Esophagus squamous epithelium (tissue), 5 donors: ENCODE results near the gene GAA. TPM values are rescaled to one million over a fixed set of nuclear protein-coding genes. Genes with fewer than 3 reads are reported as not detected.

ENCODE experiments used
- DNase-seq: peaks from one replicate; lab custom pipeline; 2025; lab: John Stamatoyannopoulos, UW
- H3K27ac ChIP-seq, 4 donors: fragments of 200-600 bp; sonication (generic); one replicate each; pipeline ENCODE4 v1.5.1; 2016 to 2019; ENCODE audit warnings: mild to moderate bottlenecking in 1 of 4
- H3K27me3 ChIP-seq, 4 donors: fragments of 200-600 bp; sonication (generic); 1 replicate in 3 of 4; 2 replicates in 1 of 4; pipeline versions ENCODE4 v1.5.1 to v1.6.0; 2017 to 2021; ENCODE audit warnings: antibody characterized with exemption in 1 of 4
- H3K36me3 ChIP-seq, 3 donors: fragments of 200-600 bp; sonication (generic); one replicate each; pipeline ENCODE4 v1.5.1; 2016 to 2019
- H3K4me1 ChIP-seq, 3 donors: fragments of 200-600 bp; sonication (generic); one replicate each; pipeline ENCODE4 v1.5.1; 2017 to 2019
- H3K4me3 ChIP-seq, 4 donors: fragments of 200-600 bp; sonication (generic); 1 replicate in 3 of 4; 2 replicates in 1 of 4; pipeline ENCODE4 v1.5.1; 2016 to 2019; ENCODE audit warnings: mild to moderate bottlenecking in 2 of 4, moderate library complexity in 1 of 4
- H3K9me3 ChIP-seq, 3 donors: fragments of 200-600 bp; sonication (generic); one replicate each; pipeline ENCODE4 v1.5.1; 2016 to 2019
- POLR2A ChIP-seq, 4 donors: fragments of 450-650 bp; IDR thresholded peaks; one replicate each; pipeline ENCODE4 v1.6.1; 2017; ENCODE audit warnings: antibody characterized with exemption in 4 of 4, mild to moderate bottlenecking in 4 of 4, moderate library complexity in 3 of 4
- WGBS, 2 donors: methylation state at CpG; one replicate each; pipeline ENCODE4 v1.1.5; 2018; 5-methylcytosine and 5-hydroxymethylcytosine counted together
- intact Hi-C: fragments of 100-400 bp; cut with DNase I; formaldehyde crosslinking; loops from one replicate; pipeline ENCODE4 v1.15.0; 2022
- total RNA-seq, 4 donors: library from RNA; depleted of rRNA; stranded (reverse); fragments of >200 nt; gene quantifications; one replicate each; pipeline ENCODE4 v1.1.0, GENCODE V29; 2016
- TF ChIP-seq, protein P1 (sequence below), 6 experiments: fragments of 450-650 bp in 4 of 6; fragments of 200-600 bp in 2 of 6; sonication (generic) in 2 of 6; IDR thresholded peaks; one replicate each; pipeline ENCODE4 v1.5.1; 2016 to 2019; ENCODE audit warnings: antibody characterized with exemption in 6 of 6, mild to moderate bottlenecking in 4 of 6, moderate library complexity in 4 of 6
- donor health status: DM: yes; HTN: yes; CAD: no.

Gene GAA
- total RNA-seq, 4 donors from 2014 or later: 14.3 to 50.4 (median 28.7) TPM

- H3K36me3 ChIP-seq: peaks cover 35 to 68% (median 40%) of the 10 kb centered on the region in 3 donors
- H3K4me3 ChIP-seq: no peak overlapping the region
- 45% methylated on average over 2 of the region's 6 CpGs; no CpG with 5 or more reads in 1 of the 2 donors for WGBS, 2 donors
- no peaks in the 10 kb centered on the region for H3K4me1 ChIP-seq
- intact Hi-C loops: no loop called here
- no peak for DNase-seq
- no peak overlapping the region for H3K27ac ChIP-seq
- no peaks in the 10 kb centered on the region for H3K9me3 ChIP-seq
- no peaks in the 10 kb centered on the region for H3K27me3 ChIP-seq
- TF ChIP-seq POLR2A (IDR thresholded peaks at IDR 0.05): no peak
- TF ChIP-seq, protein P1, sequence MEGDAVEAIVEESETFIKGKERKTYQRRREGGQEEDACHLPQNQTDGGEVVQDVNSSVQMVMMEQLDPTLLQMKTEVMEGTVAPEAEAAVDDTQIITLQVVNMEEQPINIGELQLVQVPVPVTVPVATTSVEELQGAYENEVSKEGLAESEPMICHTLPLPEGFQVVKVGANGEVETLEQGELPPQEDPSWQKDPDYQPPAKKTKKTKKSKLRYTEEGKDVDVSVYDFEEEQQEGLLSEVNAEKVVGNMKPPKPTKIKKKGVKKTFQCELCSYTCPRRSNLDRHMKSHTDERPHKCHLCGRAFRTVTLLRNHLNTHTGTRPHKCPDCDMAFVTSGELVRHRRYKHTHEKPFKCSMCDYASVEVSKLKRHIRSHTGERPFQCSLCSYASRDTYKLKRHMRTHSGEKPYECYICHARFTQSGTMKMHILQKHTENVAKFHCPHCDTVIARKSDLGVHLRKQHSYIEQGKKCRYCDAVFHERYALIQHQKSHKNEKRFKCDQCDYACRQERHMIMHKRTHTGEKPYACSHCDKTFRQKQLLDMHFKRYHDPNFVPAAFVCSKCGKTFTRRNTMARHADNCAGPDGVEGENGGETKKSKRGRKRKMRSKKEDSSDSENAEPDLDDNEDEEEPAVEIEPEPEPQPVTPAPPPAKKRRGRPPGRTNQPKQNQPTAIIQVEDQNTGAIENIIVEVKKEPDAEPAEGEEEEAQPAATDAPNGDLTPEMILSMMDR (IDR thresholded peaks at IDR 0.05): no peak
Measured at GRCh38 chr17:80133626-80133970, 32.2 kb downstream of the GAA start.

GRCh38 chr17:80137131-80137530, 35.8 kb downstream of the GAA start:
- Histone ChIP-seq H3K4me1 (no peaks in the 10 kb centered on the region), H3K9me3 (no peaks in the 10 kb centered on the region), H3K27ac (no peak overlapping the region), H3K27me3 (no peaks in the 10 kb centered on the region), H3K4me3 (no peak overlapping the region), H3K36me3 (peaks cover 53 to 100% (median 54%) of the 10 kb centered on the region in 3 donors)
- 88 to 95% methylated on average over 5 to 6 of the region's 9 CpGs for WGBS, 2 donors
- intact Hi-C loops: no loop called here
- no peak for DNase-seq
- TF ChIP-seq, protein P1 (IDR thresholded peaks at IDR 0.05): no peak
- TF ChIP-seq POLR2A (IDR thresholded peaks at IDR 0.05): no peak

- DNase-seq: no peak
- WGBS, 2 donors: 90 to 93% methylated on average over 18 of the region's 18 CpGs
Measured at GRCh38 chr17:80138856-80139426, 37.6 kb downstream of the GAA start.

GRCh38 chr17:80141463-80142165, 40.2 kb downstream of the GAA start:
- no peak for DNase-seq
- Histone ChIP-seq H3K36me3 (peaks cover 39 to 78% (median 47%) of the 10 kb centered on the region in 3 donors), H3K4me1 (peaks cover 12 to 24% (median 15%) of the 10 kb centered on the region in 3 donors), H3K27me3 (no peaks in the 10 kb centered on the region), H3K4me3 (no peak overlapping the region), H3K27ac (no peak overlapping the region), H3K9me3 (no peaks in the 10 kb centered on the region)
- intact Hi-C loops: no loop called here
- TF ChIP-seq, protein P1 (IDR thresholded peaks at IDR 0.05): no peak
- TF ChIP-seq POLR2A (IDR thresholded peaks at IDR 0.05): no peak
- WGBS, 2 donors: 81 to 92% methylated on average over 7 of the region's 7 CpGs

More at GRCh38 chr17:80138856-80139426, 37.6 kb downstream of the GAA start:
- intact Hi-C loops: no loop called here
- H3K27ac ChIP-seq: no peak overlapping the region
- no peaks in the 10 kb centered on the region for H3K9me3 ChIP-seq
- no peak overlapping the region for H3K4me3 ChIP-seq
- H3K4me1 ChIP-seq: peaks cover 0 to 1% (median 0%) of the 10 kb centered on the region in 3 donors
- H3K36me3 ChIP-seq: peaks cover 60 to 100% (median 62%) of the 10 kb centered on the region in 3 donors
- TF ChIP-seq, protein P1 (IDR thresholded peaks at IDR 0.05): no peak
- no peak for TF ChIP-seq POLR2A (IDR thresholded peaks at IDR 0.05)
- no peaks in the 10 kb centered on the region for H3K27me3 ChIP-seq

- Histone ChIP-seq H3K4me1 (peaks cover 12 to 26% (median 15%) of the 10 kb centered on the region in 3 donors), H3K9me3 (no peaks in the 10 kb centered on the region), H3K4me3 (no peak overlapping the region), H3K36me3 (peaks cover 34 to 65% (median 38%) of the 10 kb centered on the region in 3 donors), H3K27ac (no peak overlapping the region), H3K27me3 (no peaks in the 10 kb centered on the region)
- WGBS, 2 donors: 79 to 87% methylated on average over 5 to 6 of the region's 6 CpGs
- intact Hi-C loops: no loop called here
- no peak for TF ChIP-seq POLR2A (IDR thresholded peaks at IDR 0.05)
- TF ChIP-seq, protein P1 (IDR thresholded peaks at IDR 0.05): no peak
- no peak for DNase-seq
Measured at GRCh38 chr17:80142929-80143328, 41.5 kb downstream of the GAA start.
